Midbrain (tissue), 1 donor: ENCODE measurements around the gene TOX2.
A peak's percentile ranks its signal among the peaks of the same experiment; 100 is the strongest.

Experiments used
- DNase-seq: peaks from one replicate; lab custom pipeline; 2025; lab: John Stamatoyannopoulos, UW

Gene TOX2

GRCh38 chr20:44057698-44058675 lies 143.3 kb downstream of the TOX2 start:
- DNase-seq, result no peak

DNA sequence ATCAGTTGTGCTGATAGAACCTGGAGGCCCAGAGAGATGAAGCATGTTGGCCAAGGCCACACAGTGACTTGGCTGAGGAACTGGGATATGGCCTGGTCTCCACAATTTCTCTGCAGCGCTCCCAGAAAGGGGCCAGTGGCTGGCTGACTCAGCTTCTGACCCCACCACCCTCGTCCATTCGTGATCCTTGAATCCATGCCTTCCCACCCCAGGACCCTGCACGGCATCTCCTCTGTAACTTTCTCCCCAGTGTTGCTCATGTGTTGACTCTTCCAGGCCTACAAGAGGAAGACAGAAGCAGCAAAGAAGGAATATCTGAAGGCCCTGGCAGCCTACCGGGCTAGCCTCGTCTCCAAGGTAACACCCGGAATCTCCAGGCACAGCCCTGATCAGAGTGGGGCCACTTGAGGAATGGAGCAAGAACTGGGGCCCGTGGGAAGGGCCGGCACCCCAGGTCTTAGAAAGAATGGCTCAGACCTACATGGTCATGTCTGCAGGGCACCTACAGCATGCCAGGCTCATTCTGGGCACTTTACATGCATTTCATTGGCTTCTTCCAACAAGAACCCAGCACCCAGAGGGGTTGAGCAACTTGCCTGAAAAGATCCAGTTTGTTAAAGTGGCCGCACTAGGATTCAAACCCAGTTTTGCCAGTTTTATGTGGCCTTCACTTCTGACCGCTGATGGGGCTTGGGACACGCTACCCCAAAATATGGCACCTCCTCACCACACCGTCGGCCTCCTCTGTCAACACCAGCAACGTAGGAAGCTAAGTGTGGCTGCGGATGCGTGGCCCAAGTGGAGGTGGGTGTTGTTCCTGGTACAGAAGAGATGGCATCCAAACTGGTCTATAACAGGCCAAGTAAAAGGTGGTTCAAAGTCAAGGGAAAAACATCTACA lies 150.1 kb downstream of the TOX2 start:
- no peak for DNase-seq

- DNase-seq, result no peak
Measured at GRCh38 chr20:44065401-44066340, 151.0 kb downstream of the TOX2 start.

GRCh38 chr20:44066645-44067606 lies 152.3 kb downstream of the TOX2 start:
- no peak for DNase-seq

- no peak for DNase-seq
Measured at GRCh38 chr20:44067650-44068081, 153.0 kb downstream of the TOX2 start.

GRCh38 chr20:44068316-44069201 lies 153.9 kb downstream of the TOX2 start:
- no peak for DNase-seq

DNA sequence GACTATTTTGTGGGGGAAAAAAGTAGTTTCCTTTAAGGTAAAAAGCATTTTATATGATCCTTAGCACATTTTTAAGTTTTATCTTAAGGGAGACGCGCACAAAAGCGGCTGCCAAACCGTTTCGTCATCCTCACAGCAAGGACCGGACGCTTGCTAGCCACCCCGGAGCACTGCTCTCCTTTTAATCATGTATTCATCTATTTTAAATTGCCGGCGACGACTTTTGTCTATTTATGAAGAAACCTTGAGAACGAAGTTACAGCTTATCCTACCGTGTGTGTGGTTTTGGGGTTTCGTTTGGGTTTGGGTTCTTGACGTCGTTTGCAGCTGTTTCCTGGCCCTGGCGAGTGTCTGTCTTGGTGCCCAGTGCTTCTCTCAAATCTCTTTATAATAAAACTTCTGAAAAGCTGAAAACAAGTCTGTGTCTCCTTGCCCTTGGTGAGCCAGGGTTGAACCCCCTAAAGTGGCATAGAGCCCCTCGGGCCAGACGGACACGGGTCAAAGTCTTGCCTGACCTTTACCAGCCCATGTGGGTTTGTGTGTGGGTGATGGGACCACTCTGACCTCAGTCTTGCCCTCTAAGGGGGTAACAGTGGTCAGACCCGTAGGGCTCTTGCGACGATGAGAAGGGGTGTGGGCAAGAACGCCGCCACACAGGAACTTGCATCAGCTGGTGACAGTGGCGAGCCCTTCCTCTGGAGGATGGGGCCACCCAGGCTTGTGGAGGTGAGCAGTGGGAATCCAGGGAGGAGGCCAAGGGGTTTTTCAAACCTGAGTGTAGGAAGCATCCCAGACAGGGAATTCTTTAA lies 154.8 kb downstream of the TOX2 start:
- no peak for DNase-seq

DNA sequence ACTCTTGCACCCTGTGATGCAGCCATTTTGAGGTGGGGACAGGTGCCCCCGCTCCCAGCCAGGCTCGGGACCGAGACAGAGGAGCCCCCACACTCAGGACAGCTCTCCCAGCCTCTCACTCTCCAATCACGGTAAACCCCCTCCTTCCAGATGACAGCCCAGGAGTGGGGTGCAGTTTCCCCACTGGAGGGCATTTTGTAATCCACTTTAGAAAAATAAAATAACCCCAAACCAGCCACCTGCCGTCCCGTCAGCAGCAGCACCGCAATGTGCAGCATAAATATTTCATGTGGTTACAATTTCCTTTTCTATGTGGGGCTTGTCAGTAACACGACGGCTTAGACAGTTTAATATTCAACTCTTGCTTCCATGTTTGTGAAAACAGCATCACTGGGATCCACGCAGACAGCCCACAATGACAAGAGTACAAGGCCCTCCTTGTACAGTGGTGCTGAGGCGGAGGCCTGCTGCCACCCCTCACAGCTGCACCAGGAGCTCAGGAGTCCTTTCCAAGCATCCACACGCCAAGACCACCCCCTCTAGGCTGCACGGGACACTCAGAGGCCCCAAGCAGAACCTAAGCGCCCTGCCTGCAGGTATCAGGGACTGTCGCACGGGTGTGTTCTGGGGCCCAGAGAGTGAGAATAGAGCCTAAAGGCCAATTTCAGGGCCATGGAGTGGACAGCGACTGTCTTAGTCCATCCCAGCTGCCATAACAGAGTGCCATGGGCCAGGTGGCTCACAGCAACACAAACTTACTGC lies 155.7 kb downstream of the TOX2 start:
- DNase-seq, result no peak

DNA sequence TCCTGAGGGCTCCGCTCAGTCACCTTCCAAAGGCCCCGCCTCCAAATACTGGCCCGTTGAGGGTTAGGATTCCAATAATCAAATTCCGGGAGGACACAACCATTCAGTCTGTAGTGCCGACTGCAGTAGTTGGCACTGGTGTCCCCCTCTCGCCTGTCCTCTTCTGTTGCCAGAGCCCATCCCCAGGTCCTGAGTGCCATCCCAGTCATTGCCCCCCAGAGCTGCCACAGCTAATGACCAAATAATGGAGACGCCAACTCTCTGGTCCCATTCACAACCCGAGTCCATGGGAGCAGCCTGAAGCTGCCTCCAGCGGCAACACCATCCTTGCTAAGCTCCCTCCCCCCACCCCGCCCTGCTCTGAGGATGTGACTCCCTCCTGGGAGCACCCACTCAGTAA lies 156.4 kb downstream of the TOX2 start:
- no peak for DNase-seq

DNA sequence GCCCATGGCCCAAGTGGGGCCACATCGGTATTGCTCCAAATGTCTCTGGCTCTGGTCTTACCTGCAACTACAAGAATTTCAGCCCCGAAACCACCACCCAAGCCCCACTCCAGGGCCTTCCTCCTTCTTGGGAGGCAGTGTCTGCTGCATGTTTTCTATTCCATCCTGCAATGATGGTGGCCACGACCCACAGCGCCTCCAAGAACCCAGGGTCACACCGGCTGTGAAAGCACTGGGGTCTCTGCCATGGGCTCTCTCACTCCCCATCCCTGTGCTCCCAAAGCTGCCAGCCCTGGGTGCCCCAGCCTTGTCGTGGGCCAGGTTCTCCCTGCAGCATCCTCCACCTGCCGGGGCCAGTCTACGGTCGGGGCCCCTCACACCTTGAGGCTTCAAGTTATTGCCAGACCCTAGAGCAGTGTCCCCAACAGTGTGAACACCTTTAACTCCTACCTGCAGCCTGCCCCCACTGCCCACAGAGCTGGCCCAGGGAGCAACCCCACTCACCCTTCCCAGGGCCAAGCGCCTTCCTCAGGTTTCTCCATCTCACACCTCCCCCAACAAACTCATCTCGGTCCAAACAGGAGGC lies 157.0 kb downstream of the TOX2 start:
- DNase-seq, result no peak

GRCh38 chr20:44072384-44072783 lies 157.7 kb downstream of the TOX2 start:
- no peak for DNase-seq

DNA sequence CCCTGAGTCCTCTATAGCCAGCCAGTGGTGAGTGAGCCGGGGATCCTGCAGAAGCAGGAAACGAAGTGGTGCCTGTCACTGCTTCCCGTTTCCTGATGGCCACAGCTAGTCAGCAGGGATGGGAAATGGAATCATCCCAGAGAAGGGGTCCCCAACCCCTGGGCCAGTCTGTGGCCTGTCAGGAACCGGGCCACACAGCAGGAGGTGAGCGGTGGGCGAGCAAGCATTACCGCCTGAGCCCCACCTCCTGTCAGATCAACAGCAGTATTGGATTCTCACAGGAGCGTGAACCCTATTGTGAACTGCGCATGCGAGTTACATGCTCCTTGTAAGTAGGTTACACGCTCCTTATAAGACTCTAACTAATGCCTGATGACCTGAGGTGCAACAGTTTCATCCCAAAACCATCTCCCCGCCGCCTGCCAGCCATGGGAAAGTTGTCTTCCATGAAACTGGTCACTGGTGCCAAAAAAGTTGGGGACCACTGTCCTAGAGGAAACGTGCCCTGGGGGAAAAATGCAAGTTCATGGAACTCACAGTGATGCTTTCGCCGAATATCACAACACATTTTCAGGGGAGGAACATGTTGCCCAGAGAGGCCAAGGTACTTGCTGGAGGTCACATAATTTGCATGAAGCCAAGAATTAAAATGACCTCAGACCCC lies 158.5 kb downstream of the TOX2 start:
- no peak for DNase-seq

- DNase-seq, result no peak
Measured at GRCh38 chr20:44073675-44074071, 159.0 kb downstream of the TOX2 start.

GRCh38 chr20:44074252-44075151 lies 159.8 kb downstream of the TOX2 start:
- DNase-seq, result peak; percentile 72

- DNase-seq, result no peak
Measured at GRCh38 chr20:44075191-44075949, 160.7 kb downstream of the TOX2 start.
